ENCODE results near the gene TP53I11.

TP53I11 gene

GRCh38 chr11:44994753-44995152, 44.1 kb upstream of the TP53I11 start:
- Histone ChIP-seq H2AK5ac (ENCODE audit: low read length, severe bottlenecking) (no peak overlapping the region), H3K14ac (ENCODE audit: low read length in 2 of 2) (no peak overlapping the region), H3K79me1 (replicated peaks; ENCODE audit: low read length, poor library complexity, severe bottlenecking) (no peaks in the 10 kb centered on the region), H4K91ac (ENCODE audit: low read length) (no peak overlapping the region), H3K4ac (ENCODE audit: low read depth in 1 of 2, low read length in 2 of 2) (no peak overlapping the region), H2AFZ (ENCODE audit: low read depth, low read length) (no peak overlapping the region), H3K4me2 (ENCODE audit: low read length, poor library complexity, severe bottlenecking) (no peak overlapping the region), H3K23ac (ENCODE audit: low read length in 2 of 2) (no peak overlapping the region), H3K9me3 (ENCODE audit: control insufficient read depth, low read length) (no peaks in the 10 kb centered on the region), H2BK15ac (ENCODE audit: low read depth, poor library complexity, severe bottlenecking) (no peak overlapping the region), H3K9ac (ENCODE audit: low read length) (no peak overlapping the region), H3K27ac (ENCODE audit: low read length, poor library complexity, severe bottlenecking) (no peak overlapping the region), H3K18ac (ENCODE audit: low read depth in 1 of 2, low read length in 2 of 2) (no peak overlapping the region), H3K36me3 (ENCODE audit: control insufficient read depth in 1 of 2, insufficient read depth in 2 of 2, low read depth in 1 of 2, low read length in 2 of 2) (no peaks in the 10 kb centered on the region), H4K8ac (ENCODE audit: low read length) (no peak overlapping the region), H3K4me3 (ENCODE audit: insufficient read depth in 1 of 2, low read depth in 1 of 2, low read length in 2 of 2) (no peak overlapping the region), H3K4me1 (ENCODE audit: control insufficient read depth, insufficient read depth, low read depth, low read length) (no peaks in the 10 kb centered on the region), H2BK5ac (ENCODE audit: low read depth, low read length, poor library complexity, severe bottlenecking) (no peak overlapping the region), H2BK120ac (ENCODE audit: low read depth, low read length) (no peak overlapping the region), H3K27me3 (ENCODE audit: control insufficient read depth in 1 of 2, insufficient read depth in 1 of 2, low read length in 2 of 2) (peaks cover 30 to 56% of the 10 kb centered on the region in 2 experiments), H2BK12ac (ENCODE audit: low read length in 2 of 2) (no peak overlapping the region)
- 79% methylated on average over 5 of the region's 5 CpGs for WGBS
- no peak for DNase-seq

GRCh38 chr11:44993971-44994704, 43.5 kb upstream of the TP53I11 start:
- Histone ChIP-seq H3K18ac (ENCODE audit: low read depth in 1 of 2, low read length in 2 of 2) (no peak overlapping the region), H3K4me1 (ENCODE audit: control insufficient read depth, insufficient read depth, low read depth, low read length) (no peaks in the 10 kb centered on the region), H3K14ac (ENCODE audit: low read length in 2 of 2) (peak overlapping the region in 1 of 2 experiments; percentile 35), H3K27ac (ENCODE audit: low read length, poor library complexity, severe bottlenecking) (no peak overlapping the region), H4K91ac (ENCODE audit: low read length) (no peak overlapping the region), H2BK12ac (ENCODE audit: low read length in 2 of 2) (no peak overlapping the region), H3K9me3 (ENCODE audit: control insufficient read depth, low read length) (no peaks in the 10 kb centered on the region), H2BK120ac (ENCODE audit: low read depth, low read length) (no peak overlapping the region), H2BK15ac (ENCODE audit: low read depth, poor library complexity, severe bottlenecking) (no peak overlapping the region), H4K8ac (ENCODE audit: low read length) (no peak overlapping the region), H3K23ac (ENCODE audit: low read length in 2 of 2) (no peak overlapping the region), H3K4ac (ENCODE audit: low read depth in 1 of 2, low read length in 2 of 2) (no peak overlapping the region), H2AFZ (ENCODE audit: low read depth, low read length) (no peak overlapping the region), H3K27me3 (ENCODE audit: control insufficient read depth in 1 of 2, insufficient read depth in 1 of 2, low read length in 2 of 2) (peaks cover 30 to 54% of the 10 kb centered on the region in 2 experiments), H3K36me3 (ENCODE audit: control insufficient read depth in 1 of 2, insufficient read depth in 2 of 2, low read depth in 1 of 2, low read length in 2 of 2) (no peaks in the 10 kb centered on the region), H3K4me2 (ENCODE audit: low read length, poor library complexity, severe bottlenecking) (no peak overlapping the region), H3K79me1 (replicated peaks; ENCODE audit: low read length, poor library complexity, severe bottlenecking) (no peaks in the 10 kb centered on the region), H2AK5ac (ENCODE audit: low read length, severe bottlenecking) (no peak overlapping the region), H2BK5ac (ENCODE audit: low read depth, low read length, poor library complexity, severe bottlenecking) (no peak overlapping the region), H3K4me3 (ENCODE audit: insufficient read depth in 1 of 2, low read depth in 1 of 2, low read length in 2 of 2) (no peak overlapping the region), H3K9ac (ENCODE audit: low read length) (no peak overlapping the region)
- WGBS: 90% methylated on average over 9 of the region's 10 CpGs
- DNase-seq: no peak

DNA sequence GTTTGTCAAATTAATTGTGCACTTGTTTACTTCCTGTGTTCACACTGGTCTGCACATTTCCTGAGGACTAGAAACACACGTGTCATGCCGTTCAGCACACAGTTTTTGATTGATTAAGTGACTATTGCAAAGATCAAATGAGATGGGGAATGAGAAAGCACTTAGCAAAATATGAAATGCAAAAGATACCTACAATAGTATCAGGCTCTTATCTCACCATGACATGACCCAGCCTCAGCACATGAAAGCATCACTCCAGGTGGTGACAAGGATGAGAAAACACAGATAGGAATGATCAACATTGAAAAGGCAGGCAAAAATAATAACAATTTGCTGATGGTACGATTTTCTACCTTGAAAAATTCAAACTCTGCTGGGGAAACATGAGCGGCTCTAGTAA, 42.1 kb upstream of the TP53I11 start:
- 31% methylated on average over 2 of the region's 4 CpGs for WGBS
- no peak overlapping the region for H2BK5ac ChIP-seq (ENCODE audit: low read depth, low read length, poor library complexity, severe bottlenecking)

GRCh38 chr11:44992181-44992582, 41.5 kb upstream of the TP53I11 start:
- H2BK12ac ChIP-seq (ENCODE audit: low read length in 2 of 2): no peak overlapping the region
- no peak overlapping the region for H3K27ac ChIP-seq (ENCODE audit: low read length, poor library complexity, severe bottlenecking)
- no peaks in the 10 kb centered on the region for H3K79me1 ChIP-seq (replicated peaks; ENCODE audit: low read length, poor library complexity, severe bottlenecking)
- peaks cover 34 to 60% of the 10 kb centered on the region in 2 experiments for H3K27me3 ChIP-seq (ENCODE audit: control insufficient read depth in 1 of 2, insufficient read depth in 1 of 2, low read length in 2 of 2)
- no peak overlapping the region for H2AFZ ChIP-seq (ENCODE audit: low read depth, low read length)
- H3K36me3 ChIP-seq (ENCODE audit: control insufficient read depth in 1 of 2, insufficient read depth in 2 of 2, low read depth in 1 of 2, low read length in 2 of 2): no peaks in the 10 kb centered on the region
- H3K23ac ChIP-seq (ENCODE audit: low read length in 2 of 2): no peak overlapping the region
- H3K14ac ChIP-seq (ENCODE audit: low read length in 2 of 2): no peak overlapping the region
- H2BK5ac ChIP-seq (ENCODE audit: low read depth, low read length, poor library complexity, severe bottlenecking): no peak overlapping the region
- no peak overlapping the region for H4K8ac ChIP-seq (ENCODE audit: low read length)
- no peak overlapping the region for H3K4ac ChIP-seq (ENCODE audit: low read depth in 1 of 2, low read length in 2 of 2)
- no peak overlapping the region for H3K4me2 ChIP-seq (ENCODE audit: low read length, poor library complexity, severe bottlenecking)
- no peak for DNase-seq
- WGBS: 93% methylated on average over 3 of the region's 3 CpGs
- no peak overlapping the region for H4K91ac ChIP-seq (ENCODE audit: low read length)
- no peak overlapping the region for H2BK120ac ChIP-seq (ENCODE audit: low read depth, low read length)
- H2AK5ac ChIP-seq (ENCODE audit: low read length, severe bottlenecking): no peak overlapping the region
- no peaks in the 10 kb centered on the region for H3K9me3 ChIP-seq (ENCODE audit: control insufficient read depth, low read length)
- H3K4me3 ChIP-seq (ENCODE audit: insufficient read depth in 1 of 2, low read depth in 1 of 2, low read length in 2 of 2): no peak overlapping the region
- no peaks in the 10 kb centered on the region for H3K4me1 ChIP-seq (ENCODE audit: control insufficient read depth, insufficient read depth, low read depth, low read length)
- H3K9ac ChIP-seq (ENCODE audit: low read length): no peak overlapping the region
- H3K18ac ChIP-seq (ENCODE audit: low read depth in 1 of 2, low read length in 2 of 2): no peak overlapping the region
- H2BK15ac ChIP-seq (ENCODE audit: low read depth, poor library complexity, severe bottlenecking): no peak overlapping the region

More for the DNA sequence above, 42.1 kb upstream of the TP53I11 start:
- Histone ChIP-seq H2BK15ac (ENCODE audit: low read depth, poor library complexity, severe bottlenecking) (no peak overlapping the region), H4K91ac (ENCODE audit: low read length) (no peak overlapping the region), H3K9ac (ENCODE audit: low read length) (no peak overlapping the region), H3K36me3 (ENCODE audit: control insufficient read depth in 1 of 2, insufficient read depth in 2 of 2, low read depth in 1 of 2, low read length in 2 of 2) (no peaks in the 10 kb centered on the region), H3K79me1 (replicated peaks; ENCODE audit: low read length, poor library complexity, severe bottlenecking) (no peaks in the 10 kb centered on the region), H2BK120ac (ENCODE audit: low read depth, low read length) (no peak overlapping the region), H3K27ac (ENCODE audit: low read length, poor library complexity, severe bottlenecking) (no peak overlapping the region), H3K18ac (ENCODE audit: low read depth in 1 of 2, low read length in 2 of 2) (no peak overlapping the region), H3K9me3 (ENCODE audit: control insufficient read depth, low read length) (no peaks in the 10 kb centered on the region), H2AFZ (ENCODE audit: low read depth, low read length) (no peak overlapping the region), H3K4ac (ENCODE audit: low read depth in 1 of 2, low read length in 2 of 2) (no peak overlapping the region), H3K4me2 (ENCODE audit: low read length, poor library complexity, severe bottlenecking) (no peak overlapping the region), H3K27me3 (ENCODE audit: control insufficient read depth in 1 of 2, insufficient read depth in 1 of 2, low read length in 2 of 2) (peaks cover 32 to 54% of the 10 kb centered on the region in 2 experiments), H2BK12ac (ENCODE audit: low read length in 2 of 2) (no peak overlapping the region), H2AK5ac (ENCODE audit: low read length, severe bottlenecking) (no peak overlapping the region), H3K23ac (ENCODE audit: low read length in 2 of 2) (no peak overlapping the region), H3K4me3 (ENCODE audit: insufficient read depth in 1 of 2, low read depth in 1 of 2, low read length in 2 of 2) (no peak overlapping the region), H4K8ac (ENCODE audit: low read length) (no peak overlapping the region), H3K14ac (ENCODE audit: low read length in 2 of 2) (no peak overlapping the region), H3K4me1 (ENCODE audit: control insufficient read depth, insufficient read depth, low read depth, low read length) (no peaks in the 10 kb centered on the region)
- DNase-seq: no peak
